DMS79 treated with DMSO at 0.1 percent for 48 hours (cell line): ENCODE results near the gene RIMKLB.

Source experiments
- DNase-seq: peaks from one replicate; lab custom pipeline; 2025; lab: John Stamatoyannopoulos, UW

RIMKLB gene

GRCh38 chr12:8697476-8698131 lies at the start of gene RIMKLB:
Gene RIMKLB, plus strand, starts transcription at chr12:8697991. Its CDS starts 15,876 bp downstream, at chr12:8713867.
- peak; percentile 71 for DNase-seq

GRCh38 chr12:8648576-8649205 lies 49.1 kb upstream of the RIMKLB start:
- DNase-seq = no peak

- peak; percentile 12 for DNase-seq
These were observed 42.4 kb upstream of the RIMKLB start for GRCh38 chr12:8655421-8655820.

DNA sequence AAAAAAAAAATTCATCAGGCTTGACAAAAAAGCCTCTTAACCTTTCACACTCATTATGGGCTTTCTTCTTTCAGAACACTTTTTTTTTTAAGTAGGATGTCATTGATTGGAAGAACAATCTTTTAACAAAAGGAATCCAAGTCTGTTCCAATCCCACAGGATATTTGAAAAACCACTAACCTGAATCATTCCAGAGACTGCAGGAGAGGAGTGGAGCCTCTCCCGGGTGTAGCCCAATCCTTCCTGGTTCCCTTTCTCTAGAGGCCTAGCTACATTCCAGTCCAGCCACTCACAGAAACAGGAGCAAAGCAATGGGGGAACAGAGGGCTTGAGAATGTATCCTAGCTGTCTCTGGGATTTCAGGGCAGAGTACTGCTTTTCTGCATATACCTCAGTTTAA lies 39.4 kb upstream of the RIMKLB start:
- no peak for DNase-seq

DNA sequence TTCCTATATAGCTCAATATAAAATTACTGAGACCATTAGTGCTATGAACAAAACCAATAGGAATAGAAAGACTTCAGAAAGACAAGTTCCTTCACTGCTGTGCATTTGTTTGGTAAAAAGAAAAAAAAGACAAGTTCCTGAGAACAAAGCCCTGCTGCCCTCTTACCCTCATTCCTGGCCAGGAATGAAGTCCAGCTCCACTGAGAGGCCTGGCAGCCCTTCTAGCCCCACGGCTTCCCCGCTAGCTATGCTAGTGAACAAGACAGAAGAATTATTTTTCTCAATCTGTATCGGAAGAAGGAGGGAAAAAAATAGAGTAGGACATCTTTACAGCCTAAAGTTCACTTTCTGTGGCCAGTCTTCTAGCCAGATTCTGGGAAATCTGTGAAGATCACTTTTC lies 36.8 kb upstream of the RIMKLB start:
- DNase-seq = no peak

- no peak for DNase-seq
These were observed 36.0 kb upstream of the RIMKLB start for GRCh38 chr12:8661751-8662150.

- no peak for DNase-seq
These were observed 35.2 kb upstream of the RIMKLB start, which contains the start of gene MFAP5 for GRCh38 chr12:8662593-8662992. Gene MFAP5, minus strand, starts transcription at chr12:8662826. Its CDS starts 722 bp downstream, at chr12:8662104.

DNA sequence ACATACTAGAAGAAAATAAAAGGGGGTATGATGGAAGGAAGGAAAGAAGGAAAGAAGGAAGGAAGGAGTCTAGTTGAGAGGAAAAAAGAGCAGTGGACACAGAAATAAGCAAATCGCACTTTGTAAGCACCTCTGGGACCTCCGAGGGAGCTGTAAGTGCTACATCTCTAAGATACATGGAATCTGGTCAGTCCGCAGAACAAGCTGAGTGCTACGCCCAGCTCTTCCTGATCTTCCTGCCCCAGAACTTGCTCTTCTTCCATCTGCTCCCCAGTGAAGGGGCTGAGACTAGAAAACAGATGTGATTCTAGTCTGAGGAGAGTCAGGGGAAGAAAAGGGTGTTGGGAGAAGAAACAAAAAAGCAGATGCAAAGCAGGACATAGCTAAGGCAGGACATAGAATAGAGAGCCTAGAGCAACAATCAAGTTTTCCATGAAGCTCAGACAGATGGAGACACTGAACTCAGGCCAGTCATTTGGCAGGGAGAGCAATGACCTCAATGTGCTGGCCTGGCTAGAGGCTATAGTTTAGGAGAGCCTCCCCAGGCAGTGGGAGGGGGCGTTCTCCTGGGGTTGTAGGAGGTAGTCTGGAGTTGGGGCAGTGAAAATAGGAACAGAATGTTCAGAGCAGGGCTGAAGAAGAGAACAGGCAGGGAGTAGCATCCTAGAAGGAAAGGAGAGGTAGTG lies 33.4 kb upstream of the RIMKLB start:
- no peak for DNase-seq

- no peak for DNase-seq
These were observed 32.0 kb upstream of the RIMKLB start for GRCh38 chr12:8665759-8666158.

GRCh38 chr12:8667270-8667669 lies 30.5 kb upstream of the RIMKLB start:
- no peak for DNase-seq

- no peak for DNase-seq
These were observed 29.4 kb upstream of the RIMKLB start for GRCh38 chr12:8668441-8668840.

DNA sequence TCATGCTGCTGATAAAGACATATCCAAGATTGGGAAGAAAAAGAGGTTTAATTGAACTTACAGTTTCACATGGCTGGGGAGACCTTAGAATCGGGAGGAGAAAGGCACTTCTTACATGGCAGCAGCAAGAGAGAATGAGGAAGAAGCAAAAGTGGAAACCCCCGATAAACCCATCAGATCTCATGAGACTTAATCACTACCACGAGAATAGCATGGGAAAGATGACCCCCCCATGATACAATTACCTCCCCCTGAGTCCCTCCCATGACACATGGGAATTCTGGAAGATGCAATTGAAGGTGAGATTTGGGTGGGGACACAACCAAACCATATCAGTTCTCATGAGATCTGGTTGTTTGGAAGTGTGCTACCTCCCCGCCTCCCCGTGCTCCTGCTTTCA lies 25.4 kb upstream of the RIMKLB start:
- DNase-seq = no peak

DNA sequence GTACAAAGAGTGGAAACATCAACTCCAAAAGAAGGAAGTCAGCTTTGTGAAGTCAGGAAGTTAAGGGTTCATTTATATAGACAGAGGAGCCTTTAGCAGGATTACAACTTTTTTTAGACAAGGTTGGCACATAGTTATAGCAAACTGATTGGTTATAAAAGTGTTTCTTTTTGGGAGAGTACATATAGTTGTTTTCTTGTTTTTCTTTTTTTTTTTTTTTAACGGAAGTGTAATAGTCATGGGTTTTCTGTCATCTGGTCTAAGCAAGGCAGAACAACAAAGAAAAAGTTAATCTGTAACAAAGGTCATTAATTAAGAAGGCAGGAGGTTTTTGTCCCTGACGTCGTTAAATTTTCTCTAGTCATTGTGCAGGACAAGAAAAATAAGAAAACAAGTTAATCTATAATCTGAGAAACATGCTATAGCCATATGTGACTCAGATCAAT lies 22.2 kb upstream of the RIMKLB start:
- no peak for DNase-seq

DNA sequence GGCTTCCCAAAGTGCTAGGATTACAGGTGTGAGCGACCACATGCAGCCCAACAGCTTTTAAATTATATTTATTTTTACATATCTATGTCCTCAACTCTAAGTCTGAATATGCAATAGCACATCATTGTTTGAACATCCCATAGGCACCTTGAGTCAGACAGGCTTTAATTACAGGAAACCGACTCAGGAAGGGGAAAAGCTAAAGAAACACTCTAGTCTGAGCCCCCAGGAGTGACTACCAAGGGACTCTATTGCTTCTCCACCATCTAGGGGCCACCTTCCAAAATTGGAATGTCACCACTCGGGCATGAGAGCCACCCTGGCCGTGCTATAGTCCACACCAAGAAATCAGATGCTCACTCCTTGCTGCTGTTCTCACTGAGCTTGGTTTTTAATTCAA lies 21.1 kb upstream of the RIMKLB start:
- no peak for DNase-seq

- no peak for DNase-seq
These were observed 20.4 kb upstream of the RIMKLB start for GRCh38 chr12:8677362-8677761.

DNA sequence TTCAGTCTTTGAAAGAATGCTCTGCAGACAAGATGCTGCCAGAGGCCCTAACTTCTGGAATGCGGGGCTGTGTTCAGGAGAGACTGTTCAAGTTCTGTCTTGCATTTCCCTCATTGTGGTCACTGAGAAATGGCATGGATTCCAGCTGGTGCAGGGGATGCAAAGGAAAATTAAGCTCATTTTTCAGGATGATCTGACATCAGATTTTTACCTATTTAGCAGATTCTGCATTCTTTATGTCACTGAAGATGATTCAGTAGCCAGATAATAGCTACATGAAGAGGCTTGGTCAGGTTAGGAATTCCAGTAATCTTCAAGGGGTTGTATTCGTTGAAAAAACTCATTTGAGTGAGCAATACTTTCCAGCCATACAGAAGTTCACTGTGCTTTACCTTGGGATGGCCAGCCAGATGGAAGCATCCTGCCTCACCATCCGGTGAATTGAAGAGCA lies 19.1 kb upstream of the RIMKLB start:
- DNase-seq = no peak

DNA sequence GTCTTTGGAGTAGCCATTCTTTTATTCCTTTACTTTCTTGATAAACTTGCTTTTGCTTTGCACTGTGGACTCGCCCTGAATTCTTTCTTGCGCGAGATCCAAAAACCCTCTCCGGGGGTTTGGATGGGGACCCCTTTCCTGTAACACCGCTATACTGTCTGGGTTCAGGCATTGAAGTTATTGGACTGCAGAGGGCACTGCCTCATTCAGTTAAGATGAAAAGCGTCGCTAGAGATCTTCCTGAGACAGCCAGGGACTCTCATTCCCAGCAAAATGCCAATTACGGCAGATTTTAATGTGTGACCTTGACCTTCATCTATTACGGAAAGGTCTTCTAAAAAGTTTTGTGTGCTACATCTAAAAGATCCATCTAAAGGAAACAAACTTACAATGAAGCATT lies 17.3 kb upstream of the RIMKLB start:
- no peak for DNase-seq

DNA sequence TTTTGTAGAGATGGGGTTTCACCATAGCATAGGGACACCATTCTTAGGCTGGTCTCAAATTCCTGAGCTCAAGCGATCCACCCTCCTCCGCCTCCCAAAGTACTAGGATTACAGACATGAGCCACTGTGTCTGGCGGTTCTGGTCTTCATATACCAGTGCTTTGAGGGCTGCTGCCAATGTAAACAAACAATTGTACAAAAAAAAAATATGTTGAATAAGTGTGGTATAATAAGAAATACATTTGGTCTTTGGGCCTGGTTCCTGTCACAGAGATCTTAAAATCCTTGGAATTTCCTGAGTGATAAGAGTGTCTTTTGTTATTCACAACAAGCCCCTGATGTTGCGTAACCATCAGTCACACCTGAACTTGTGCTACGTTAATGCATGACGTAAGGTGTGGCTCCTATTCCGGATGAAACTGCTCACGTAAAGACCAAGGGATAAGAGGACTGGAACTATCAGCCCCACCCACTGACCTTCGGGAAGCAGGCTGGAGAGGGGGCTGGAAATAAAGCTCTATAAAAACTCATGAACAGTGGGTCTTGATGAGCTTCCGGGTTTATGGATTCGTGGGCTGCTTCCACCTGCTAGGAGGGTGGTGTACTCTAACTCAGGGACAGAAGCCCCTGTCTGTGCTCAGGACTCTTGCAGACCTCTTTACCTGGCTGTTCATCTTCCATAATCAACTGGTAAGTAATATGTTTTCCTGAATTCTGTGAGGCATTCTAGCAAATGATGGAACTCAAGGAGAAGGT lies 16.5 kb upstream of the RIMKLB start:
- DNase-seq = peak; percentile 17

- no peak for DNase-seq
These were observed 12.7 kb upstream of the RIMKLB start for GRCh38 chr12:8685051-8685450.

DNA sequence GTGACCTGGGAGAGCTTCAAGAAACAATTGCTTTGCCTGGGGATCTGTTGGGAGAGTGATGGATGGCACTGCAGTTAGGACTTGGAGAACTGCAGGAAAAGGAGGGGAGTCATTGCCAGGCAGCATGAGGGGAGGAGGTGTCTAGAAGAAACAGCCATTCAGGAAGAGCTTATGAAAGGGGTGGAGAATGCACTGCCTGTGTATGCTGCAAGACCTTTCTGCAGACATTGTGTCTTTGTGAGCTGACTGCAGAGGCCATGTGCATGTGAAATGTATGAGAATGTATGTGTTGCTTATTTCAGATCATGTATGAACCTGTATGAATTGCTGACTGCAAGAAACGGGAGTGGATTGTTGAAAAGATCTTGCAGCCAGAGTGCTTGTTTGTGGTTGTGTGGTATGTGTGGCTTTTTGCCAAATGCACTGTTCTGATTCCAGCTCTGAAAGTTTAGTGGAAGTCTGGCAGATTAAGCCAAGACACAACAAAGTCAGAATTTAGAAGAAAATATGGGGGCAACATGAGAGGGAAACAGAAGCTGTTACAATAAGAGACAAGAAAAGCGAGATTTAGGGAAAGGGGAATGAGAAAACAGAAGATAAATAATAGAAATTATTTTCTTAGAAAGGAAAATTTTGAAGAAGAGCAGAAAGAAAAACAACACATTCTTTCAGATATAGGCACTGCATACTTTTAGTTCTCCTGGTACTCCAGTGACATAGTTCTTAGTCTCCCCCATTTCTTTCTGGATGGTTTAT lies 9.8 kb upstream of the RIMKLB start:
- peak; percentile 93 for DNase-seq

DNA sequence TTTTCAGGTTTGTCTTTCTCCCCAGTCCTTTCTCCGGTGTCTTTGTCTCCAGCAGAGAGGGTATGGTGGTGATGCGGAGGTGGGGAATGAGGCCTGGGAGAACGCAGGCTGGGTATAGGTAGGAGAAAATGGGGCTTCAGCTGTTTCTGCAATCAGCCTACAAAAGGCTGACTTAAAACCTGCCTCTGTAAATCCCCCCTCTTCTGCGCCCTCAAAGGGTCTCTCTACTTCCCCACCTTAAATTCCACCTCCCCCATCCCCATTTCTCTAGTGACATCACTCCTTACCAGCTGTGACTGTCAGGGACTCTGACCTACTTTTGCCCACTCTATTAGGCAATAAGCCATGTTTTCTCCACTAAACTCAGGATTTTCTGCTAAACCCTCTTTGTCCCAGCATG lies 8.1 kb upstream of the RIMKLB start:
- DNase-seq = no peak

DNA sequence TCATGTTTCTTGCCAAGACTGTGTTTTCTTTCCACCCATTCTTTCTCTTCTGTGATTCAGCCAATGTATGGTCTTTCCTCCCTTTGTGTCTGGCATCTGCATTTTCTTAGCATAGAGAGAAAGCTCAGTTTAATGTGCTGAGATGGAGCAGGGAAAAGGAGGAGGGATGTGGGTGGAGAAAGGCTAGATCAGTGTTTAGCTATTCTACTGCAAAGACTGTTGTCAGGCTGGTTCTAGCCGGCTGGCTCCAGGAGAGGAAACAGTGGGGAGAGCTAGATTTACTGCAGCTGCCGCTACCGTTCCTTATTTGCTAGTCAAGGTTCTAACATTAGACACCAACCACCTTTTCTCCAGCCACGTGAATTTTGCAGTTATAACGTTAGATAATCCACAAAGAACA lies 5.2 kb upstream of the RIMKLB start:
- peak; percentile 94 for DNase-seq
